BLaER1 treated with 17β-estradiol and CSF1 and Interleukin-3, amounts not matched to agents 10 nM and 100 nM (cell line): ENCODE results near the gene DOCK4.

Experiments used
- H3K27ac ChIP-seq, 11 experiments: shearing (Covaris generic); formaldehyde crosslinking; 2 replicates each; pipeline ENCODE4 v1.8.1; 2022
- H3K27me3 ChIP-seq, 11 experiments: shearing (Covaris generic); formaldehyde crosslinking; 2 replicates each; pipeline ENCODE4 v1.8.1; 2022
- H3K36me3 ChIP-seq, 11 experiments: shearing (Covaris generic); formaldehyde crosslinking; 2 replicates each; pipeline ENCODE4 v1.8.1; 2022
- H3K4me1 ChIP-seq, 10 experiments: shearing (Covaris generic); formaldehyde crosslinking; 2 replicates each; pipeline ENCODE4 v1.8.1; 2022
- H3K4me2 ChIP-seq, 11 experiments: shearing (Covaris generic); formaldehyde crosslinking; 2 replicates each; pipeline ENCODE4 v1.8.1; 2022
- H3K4me3 ChIP-seq, 10 experiments: shearing (Covaris generic); formaldehyde crosslinking; 2 replicates each; pipeline ENCODE4 v1.8.1; 2022
- H3K9ac ChIP-seq, 11 experiments: shearing (Covaris generic); formaldehyde crosslinking; 2 replicates each; pipeline ENCODE4 v1.8.1; 2022
- H3K9me3 ChIP-seq, 11 experiments: shearing (Covaris generic); formaldehyde crosslinking; replicated peaks in 1 of 11; 2 replicates each; pipeline ENCODE4 v1.8.1; 2022
- H4K20me1 ChIP-seq, 11 experiments: shearing (Covaris generic); formaldehyde crosslinking; 2 replicates each; pipeline ENCODE4 v1.8.1; 2022
- Cebpa-rat ChIP-seq, 11 experiments: shearing (Covaris generic); IDR thresholded peaks; 2 replicates each; pipeline ENCODE4 v1.8.1; 2022

The DOCK4 gene

GRCh38 chr7:111855842-111856227 is 350.4 kb downstream of the DOCK4 start:
- TF ChIP-seq Cebpa-rat (IDR thresholded peaks at IDR 0.05) = no peak
- no peak overlapping the region for H3K4me3 ChIP-seq
- no peak overlapping the region for H3K4me2 ChIP-seq

GRCh38 chr7:111855161-111855841 is 350.9 kb downstream of the DOCK4 start:
- Histone ChIP-seq H3K36me3 (peaks cover 0 to 99% (median 6%) of the 10 kb centered on the region in 11 experiments; a peak in 12 of 22 replicates), H3K4me2 (no peak overlapping the region), H4K20me1 (peaks cover 0 to 37% (median 0%) of the 10 kb centered on the region in 11 experiments; a peak in 3 of 22 replicates), H3K27me3 (no peaks in the 10 kb centered on the region), H3K4me1 (no peaks in the 10 kb centered on the region), H3K27ac (no peak overlapping the region), H3K4me3 (no peak overlapping the region), H3K9me3 (peaks cover 0 to 13% (median 0%) of the 10 kb centered on the region in 11 experiments; a peak in 3 of 22 replicates), H3K9ac (no peak overlapping the region)
- TF ChIP-seq Cebpa-rat (IDR thresholded peaks at IDR 0.05) = no peak

More at GRCh38 chr7:111855842-111856227, 350.4 kb downstream of the DOCK4 start:
- no peaks in the 10 kb centered on the region for H3K27me3 ChIP-seq
- no peak overlapping the region for H3K27ac ChIP-seq
- H3K36me3 ChIP-seq = peaks cover 0 to 99% (median 12%) of the 10 kb centered on the region in 11 experiments; a peak in 12 of 22 replicates
- H4K20me1 ChIP-seq = peaks cover 0 to 37% (median 0%) of the 10 kb centered on the region in 11 experiments; a peak in 3 of 22 replicates
- no peaks in the 10 kb centered on the region for H3K4me1 ChIP-seq
- H3K9ac ChIP-seq = no peak overlapping the region
- H3K9me3 ChIP-seq = peaks cover 0 to 13% (median 0%) of the 10 kb centered on the region in 11 experiments; a peak in 3 of 22 replicates

- Histone ChIP-seq H3K4me3 (no peak overlapping the region), H3K9ac (no peak overlapping the region), H3K9me3 (peaks cover 0 to 9% (median 0%) of the 10 kb centered on the region in 11 experiments; a peak in 1 of 22 replicates), H3K4me2 (no peak overlapping the region), H3K27ac (no peak overlapping the region), H3K4me1 (no peaks in the 10 kb centered on the region), H3K36me3 (peaks cover 0 to 99% (median 0%) of the 10 kb centered on the region in 11 experiments; a peak in 7 of 22 replicates), H4K20me1 (peaks cover 0 to 37% (median 0%) of the 10 kb centered on the region in 11 experiments; a peak in 3 of 22 replicates), H3K27me3 (no peaks in the 10 kb centered on the region)
- TF ChIP-seq Cebpa-rat (IDR thresholded peaks at IDR 0.05) = no peak
Measured at GRCh38 chr7:111853201-111853990, 352.8 kb downstream of the DOCK4 start.

GRCh38 chr7:111852081-111852480 is 354.1 kb downstream of the DOCK4 start:
- Histone ChIP-seq H3K36me3 (peaks cover 0 to 99% (median 0%) of the 10 kb centered on the region in 11 experiments; a peak in 10 of 22 replicates), H3K27me3 (no peaks in the 10 kb centered on the region), H3K9ac (no peak overlapping the region), H3K4me2 (no peak overlapping the region), H3K9me3 (peaks cover 0 to 9% (median 0%) of the 10 kb centered on the region in 11 experiments; a peak in 1 of 22 replicates), H3K27ac (no peak overlapping the region), H4K20me1 (peaks cover 0 to 29% (median 0%) of the 10 kb centered on the region in 11 experiments; a peak in 1 of 22 replicates), H3K4me3 (no peak overlapping the region), H3K4me1 (no peaks in the 10 kb centered on the region)
- TF ChIP-seq Cebpa-rat (IDR thresholded peaks at IDR 0.05) = no peak

GRCh38 chr7:111846898-111847297 is 359.3 kb downstream of the DOCK4 start:
- peaks cover 0 to 9% (median 0%) of the 10 kb centered on the region in 11 experiments; a peak in 1 of 22 replicates for H3K9me3 ChIP-seq
- no peak overlapping the region for H3K9ac ChIP-seq
- H3K27ac ChIP-seq = no peak overlapping the region
- peaks cover 0 to 14% (median 6%) of the 10 kb centered on the region in 10 experiments; a peak in 17 of 20 replicates for H3K4me1 ChIP-seq
- H4K20me1 ChIP-seq = peaks cover 0 to 15% (median 0%) of the 10 kb centered on the region in 11 experiments; a peak in 4 of 22 replicates
- H3K4me3 ChIP-seq = no peak overlapping the region
- peaks cover 0 to 100% (median 12%) of the 10 kb centered on the region in 11 experiments; a peak in 11 of 22 replicates for H3K36me3 ChIP-seq
- TF ChIP-seq Cebpa-rat (IDR thresholded peaks at IDR 0.05) = no peak
- H3K27me3 ChIP-seq = no peaks in the 10 kb centered on the region
- no peak overlapping the region for H3K4me2 ChIP-seq

- H3K4me2 ChIP-seq = no peak overlapping the region
- peaks cover 0 to 18% (median 12%) of the 10 kb centered on the region in 10 experiments; a peak in 18 of 20 replicates for H3K4me1 ChIP-seq
- no peak overlapping the region for H3K4me3 ChIP-seq
- H3K9me3 ChIP-seq = peaks cover 0 to 4% (median 0%) of the 10 kb centered on the region in 11 experiments; a peak in 1 of 22 replicates
- no peak overlapping the region for H3K27ac ChIP-seq
- H3K36me3 ChIP-seq = peaks cover 0 to 100% (median 12%) of the 10 kb centered on the region in 11 experiments; a peak in 11 of 22 replicates
- peaks cover 0 to 26% (median 0%) of the 10 kb centered on the region in 11 experiments; a peak in 5 of 22 replicates for H4K20me1 ChIP-seq
- no peak overlapping the region for H3K9ac ChIP-seq
- no peaks in the 10 kb centered on the region for H3K27me3 ChIP-seq
- TF ChIP-seq Cebpa-rat (IDR thresholded peaks at IDR 0.05) = no peak
Measured at GRCh38 chr7:111845853-111846252, 360.3 kb downstream of the DOCK4 start.

- Histone ChIP-seq H3K27me3 (no peaks in the 10 kb centered on the region), H3K9me3 (peaks cover 0 to 4% (median 0%) of the 10 kb centered on the region in 11 experiments; a peak in 1 of 22 replicates), H3K9ac (no peak overlapping the region), H4K20me1 (peaks cover 0 to 33% (median 0%) of the 10 kb centered on the region in 11 experiments; a peak in 5 of 22 replicates), H3K36me3 (peaks cover 0 to 100% (median 12%) of the 10 kb centered on the region in 11 experiments; a peak in 11 of 22 replicates), H3K4me1 (peaks cover 0 to 18% (median 12%) of the 10 kb centered on the region in 10 experiments; a peak in 18 of 20 replicates), H3K27ac (no peak overlapping the region), H3K4me3 (no peak overlapping the region), H3K4me2 (no peak overlapping the region)
- TF ChIP-seq Cebpa-rat (IDR thresholded peaks at IDR 0.05) = no peak
Measured at GRCh38 chr7:111844904-111845671, 361.1 kb downstream of the DOCK4 start.

- no peak for TF ChIP-seq Cebpa-rat (IDR thresholded peaks at IDR 0.05)
- peaks cover 0 to 41% (median 0%) of the 10 kb centered on the region in 11 experiments; a peak in 5 of 22 replicates for H4K20me1 ChIP-seq
- H3K4me1 ChIP-seq = peaks cover 0 to 18% (median 12%) of the 10 kb centered on the region in 10 experiments; a peak in 18 of 20 replicates
- peaks cover 0 to 100% (median 12%) of the 10 kb centered on the region in 11 experiments; a peak in 11 of 22 replicates for H3K36me3 ChIP-seq
- no peak overlapping the region for H3K4me3 ChIP-seq
- no peak overlapping the region for H3K27ac ChIP-seq
- H3K4me2 ChIP-seq = peak overlapping the region in 8 of 11 experiments; percentile 1 to 65 (median 44); a peak in 9 of 22 replicates
- 0 out of 22 replicates have a peak, but pooled peaks cover 0 to 3% (median 0%) of the 10 kb centered on the region in 11 experiments for H3K9me3 ChIP-seq
- no peak overlapping the region for H3K9ac ChIP-seq
- no peaks in the 10 kb centered on the region for H3K27me3 ChIP-seq
Measured at GRCh38 chr7:111842491-111842890, 363.7 kb downstream of the DOCK4 start.
